Measurements from ENCODE around the gene PTPRD.

DNA sequence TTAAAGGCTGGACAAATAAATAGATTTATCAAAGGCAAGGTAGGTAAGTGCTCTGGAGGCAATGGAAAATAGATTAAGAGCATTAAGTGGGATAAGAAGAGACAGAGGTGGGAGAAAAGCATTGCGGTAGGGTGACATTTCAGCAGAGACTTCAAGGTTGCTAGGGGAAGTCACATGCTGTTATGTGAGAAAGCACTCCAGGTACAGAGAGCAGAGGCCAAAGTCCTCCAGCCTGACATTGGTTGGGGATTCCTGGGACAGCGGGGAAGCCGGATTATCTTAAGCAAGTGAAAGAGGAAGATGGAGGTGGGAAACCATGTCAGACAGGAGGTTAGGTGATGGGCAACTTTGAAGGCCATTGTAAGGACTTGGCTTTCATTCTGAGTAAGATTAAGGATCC lies 1222.9 kb downstream of the PTPRD start:
- TF ChIP-seq, protein P1, sequence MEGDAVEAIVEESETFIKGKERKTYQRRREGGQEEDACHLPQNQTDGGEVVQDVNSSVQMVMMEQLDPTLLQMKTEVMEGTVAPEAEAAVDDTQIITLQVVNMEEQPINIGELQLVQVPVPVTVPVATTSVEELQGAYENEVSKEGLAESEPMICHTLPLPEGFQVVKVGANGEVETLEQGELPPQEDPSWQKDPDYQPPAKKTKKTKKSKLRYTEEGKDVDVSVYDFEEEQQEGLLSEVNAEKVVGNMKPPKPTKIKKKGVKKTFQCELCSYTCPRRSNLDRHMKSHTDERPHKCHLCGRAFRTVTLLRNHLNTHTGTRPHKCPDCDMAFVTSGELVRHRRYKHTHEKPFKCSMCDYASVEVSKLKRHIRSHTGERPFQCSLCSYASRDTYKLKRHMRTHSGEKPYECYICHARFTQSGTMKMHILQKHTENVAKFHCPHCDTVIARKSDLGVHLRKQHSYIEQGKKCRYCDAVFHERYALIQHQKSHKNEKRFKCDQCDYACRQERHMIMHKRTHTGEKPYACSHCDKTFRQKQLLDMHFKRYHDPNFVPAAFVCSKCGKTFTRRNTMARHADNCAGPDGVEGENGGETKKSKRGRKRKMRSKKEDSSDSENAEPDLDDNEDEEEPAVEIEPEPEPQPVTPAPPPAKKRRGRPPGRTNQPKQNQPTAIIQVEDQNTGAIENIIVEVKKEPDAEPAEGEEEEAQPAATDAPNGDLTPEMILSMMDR (conservative IDR thresholded peaks at IDR 0.05 in 1 of 2, IDR thresholded peaks at IDR 0.05 in 1 of 2; ENCODE audit: extremely low read depth in 1 of 2, insufficient read depth in 1 of 2, low read depth in 1 of 2, low read length in 2 of 2): no peak
- TF ChIP-seq EZH2 (IDR thresholded peaks at IDR 0.05; ENCODE audit: borderline replicate concordance, low read length): no peak
